ENCODE results near the gene ASIC4.

Gene ASIC4

GRCh38 chr2:219497495-219498279 lies 16.6 kb upstream of the ASIC4 start:
- H3K27me3 ChIP-seq (ENCODE audit: insufficient read depth, poor library complexity, severe bottlenecking) = peaks cover 45% of the 10 kb centered on the region
- H3K4me3 ChIP-seq (replicated peaks; ENCODE audit: insufficient read depth, low read length) = peak overlapping the region; percentile 81
- peak; percentile 35 to 46 for DNase-seq (ENCODE audit: low read depth in 1 of 2, low spot score in 1 of 2)
- H3K27ac ChIP-seq (replicated peaks) = peak overlapping the region; percentile 6; the same call in 1 of the 2 replicates
- TF ChIP-seq CTCF (IDR thresholded peaks at IDR 0.05; ENCODE audit: insufficient read depth, low read length) = no peak
- TF ChIP-seq, protein P1, sequence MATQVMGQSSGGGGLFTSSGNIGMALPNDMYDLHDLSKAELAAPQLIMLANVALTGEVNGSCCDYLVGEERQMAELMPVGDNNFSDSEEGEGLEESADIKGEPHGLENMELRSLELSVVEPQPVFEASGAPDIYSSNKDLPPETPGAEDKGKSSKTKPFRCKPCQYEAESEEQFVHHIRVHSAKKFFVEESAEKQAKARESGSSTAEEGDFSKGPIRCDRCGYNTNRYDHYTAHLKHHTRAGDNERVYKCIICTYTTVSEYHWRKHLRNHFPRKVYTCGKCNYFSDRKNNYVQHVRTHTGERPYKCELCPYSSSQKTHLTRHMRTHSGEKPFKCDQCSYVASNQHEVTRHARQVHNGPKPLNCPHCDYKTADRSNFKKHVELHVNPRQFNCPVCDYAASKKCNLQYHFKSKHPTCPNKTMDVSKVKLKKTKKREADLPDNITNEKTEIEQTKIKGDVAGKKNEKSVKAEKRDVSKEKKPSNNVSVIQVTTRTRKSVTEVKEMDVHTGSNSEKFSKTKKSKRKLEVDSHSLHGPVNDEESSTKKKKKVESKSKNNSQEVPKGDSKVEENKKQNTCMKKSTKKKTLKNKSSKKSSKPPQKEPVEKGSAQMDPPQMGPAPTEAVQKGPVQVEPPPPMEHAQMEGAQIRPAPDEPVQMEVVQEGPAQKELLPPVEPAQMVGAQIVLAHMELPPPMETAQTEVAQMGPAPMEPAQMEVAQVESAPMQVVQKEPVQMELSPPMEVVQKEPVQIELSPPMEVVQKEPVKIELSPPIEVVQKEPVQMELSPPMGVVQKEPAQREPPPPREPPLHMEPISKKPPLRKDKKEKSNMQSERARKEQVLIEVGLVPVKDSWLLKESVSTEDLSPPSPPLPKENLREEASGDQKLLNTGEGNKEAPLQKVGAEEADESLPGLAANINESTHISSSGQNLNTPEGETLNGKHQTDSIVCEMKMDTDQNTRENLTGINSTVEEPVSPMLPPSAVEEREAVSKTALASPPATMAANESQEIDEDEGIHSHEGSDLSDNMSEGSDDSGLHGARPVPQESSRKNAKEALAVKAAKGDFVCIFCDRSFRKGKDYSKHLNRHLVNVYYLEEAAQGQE (IDR thresholded peaks at IDR 0.05; ENCODE audit: insufficient replicate concordance, low read depth) = no peak
- no peak for TF ChIP-seq SPI1 (IDR thresholded peaks at IDR 0.05; ENCODE audit: borderline replicate concordance, low read depth)
- TF ChIP-seq GABPA (IDR thresholded peaks at IDR 0.05; ENCODE audit: low read depth) = no peak
- TF ChIP-seq POLR2AphosphoS5 (IDR thresholded peaks at IDR 0.05; ENCODE audit: low read depth) = no peak

DNA sequence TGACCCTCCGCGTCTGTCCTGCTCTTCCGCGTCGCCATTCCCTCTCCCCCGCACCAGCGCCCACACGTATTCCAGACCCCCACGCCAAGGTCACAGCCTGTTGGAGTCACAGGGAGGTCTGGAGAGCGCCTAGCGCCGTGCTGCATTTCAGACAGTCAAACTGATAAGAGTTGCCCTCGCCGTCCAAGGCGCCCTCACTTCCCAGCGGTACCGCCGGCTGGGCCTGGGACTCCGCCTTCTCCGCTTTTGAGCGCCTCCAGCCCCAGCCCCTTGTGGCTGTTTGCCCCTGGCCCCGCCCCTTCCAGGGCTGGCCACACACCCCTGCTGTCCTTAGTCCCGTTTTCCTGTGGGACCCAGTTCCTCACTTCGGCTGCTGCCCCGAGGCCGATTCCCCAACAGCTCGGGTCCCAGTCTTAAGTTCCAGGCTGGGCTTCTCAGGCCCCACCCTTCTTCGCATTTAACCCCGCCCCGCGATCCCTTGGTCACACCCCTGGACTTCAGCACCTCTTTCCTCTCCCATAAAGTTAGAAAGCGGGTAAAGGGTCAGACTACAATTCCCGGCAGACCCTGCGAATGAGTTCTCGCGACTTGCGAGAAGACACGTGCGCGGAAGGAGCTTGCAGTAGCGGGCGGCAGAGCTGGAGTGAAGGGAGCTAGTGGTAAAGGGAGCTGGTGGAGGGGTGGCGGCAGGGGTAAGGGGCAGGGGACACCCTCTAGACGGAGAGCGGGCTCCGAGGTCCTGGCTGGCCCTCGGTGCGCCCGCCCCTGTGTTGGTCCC lies 15.8 kb upstream of the ASIC4 start, which contains the start of gene GMPPA:
Gene GMPPA, plus strand, starts transcription at position 612 of the 778 bp plus-strand sequence. CDS start 1,085 bp downstream, outside the sequence.
- H3K27ac ChIP-seq (replicated peaks) = peak within 1 kb of the TSS; percentile 67
- TF ChIP-seq SPI1 (IDR thresholded peaks at IDR 0.05; ENCODE audit: borderline replicate concordance, low read depth) (peak; percentile 15; the same call in 1 of the 2 replicates), GABPA (IDR thresholded peaks at IDR 0.05; ENCODE audit: low read depth) (peak; percentile 14; the same call in 1 of the 2 replicates), CTCF (IDR thresholded peaks at IDR 0.05; ENCODE audit: insufficient read depth, low read length) (no peak), POLR2AphosphoS5 (IDR thresholded peaks at IDR 0.05; ENCODE audit: low read depth) (peak; percentile 95)
- TF ChIP-seq, protein P1 (IDR thresholded peaks at IDR 0.05; ENCODE audit: insufficient replicate concordance, low read depth) = peak; percentile 70
- peaks cover 43% of the 10 kb centered on the region for H3K27me3 ChIP-seq (ENCODE audit: insufficient read depth, poor library complexity, severe bottlenecking)
- peak within 1 kb of the TSS; percentile 81 for H3K4me3 ChIP-seq (replicated peaks; ENCODE audit: insufficient read depth, low read length)
- DNase-seq (ENCODE audit: low read depth in 1 of 2, low spot score in 1 of 2) = peak; percentile 95 to 98

- H3K4me3 ChIP-seq (replicated peaks; ENCODE audit: insufficient read depth, low read length) = peak overlapping the region; percentile 81
- H3K27me3 ChIP-seq (ENCODE audit: insufficient read depth, poor library complexity, severe bottlenecking) = peaks cover 38% of the 10 kb centered on the region
- DNase-seq (ENCODE audit: low read depth in 1 of 2, low spot score in 1 of 2) = no peak
- TF ChIP-seq CTCF (IDR thresholded peaks at IDR 0.05; ENCODE audit: insufficient read depth, low read length) (no peak), SPI1 (IDR thresholded peaks at IDR 0.05; ENCODE audit: borderline replicate concordance, low read depth) (no peak), POLR2AphosphoS5 (IDR thresholded peaks at IDR 0.05; ENCODE audit: low read depth) (no peak)
- H3K27ac ChIP-seq (replicated peaks) = peak overlapping the region; percentile 67
These were observed 15.3 kb upstream of the ASIC4 start for GRCh38 chr2:219499058-219499307.

Data from HL-60 (cell line).